Peyer's patch (tissue), 4 donors: ENCODE data around the gene CCDC82. TPM values are rescaled to one million over a fixed set of nuclear protein-coding genes. Genes with fewer than 3 reads are reported as not detected.

Experiments
- DNase-seq, 3 donors: peaks; one replicate each; pipeline ENCODE4 v3.0.0-alpha.2; 2017 to 2019
- H3K27ac ChIP-seq, 4 donors: fragments of 200-600 bp; sonication (generic); one replicate each; pipeline ENCODE4 v1.5.1; 2016 to 2019
- H3K27me3 ChIP-seq, 2 donors: fragments of 200-600 bp; sonication (generic); one replicate each; pipeline ENCODE4 v1.5.1; 2019
- H3K36me3 ChIP-seq, 3 donors: fragments of 200-600 bp; sonication (generic); one replicate each; pipeline ENCODE4 v1.5.1; 2016 to 2019
- H3K4me1 ChIP-seq, 4 donors: fragments of 200-600 bp; sonication (generic); one replicate each; pipeline ENCODE4 v1.5.1; 2016 to 2019
- H3K4me3 ChIP-seq, 4 donors: fragments of 200-600 bp; sonication (generic); 1 replicate in 3 of 4; 2 replicates in 1 of 4; pipeline ENCODE4 v1.5.1; 2016 to 2019; ENCODE audit warnings: mild to moderate bottlenecking in 1 of 4
- H3K9me3 ChIP-seq, 4 donors: fragments of 200-600 bp; sonication (generic); one replicate each; pipeline ENCODE4 v1.5.1; 2016 to 2019; ENCODE audit warnings: mild to moderate bottlenecking in 1 of 4
- POLR2A ChIP-seq, 2 donors: fragments of 450-650 bp; IDR thresholded peaks; one replicate each; pipeline ENCODE4 v1.5.1; 2017; ENCODE audit warnings: antibody characterized with exemption in 2 of 2, mild to moderate bottlenecking in 2 of 2, moderate library complexity in 2 of 2
- total RNA-seq, 4 donors: library from RNA; depleted of rRNA; stranded (reverse); fragments of >200 nt; gene quantifications; one replicate each; pipeline ENCODE4 v1.1.0, GENCODE V29; 2016
- TF ChIP-seq, protein P1 (sequence below), 6 experiments: fragments of 450-650 bp in 4 of 6; fragments of 200-600 bp in 2 of 6; sonication (generic) in 1 of 6; IDR thresholded peaks; one replicate each; pipeline ENCODE4 v1.5.1; 2017 to 2019; ENCODE audit warnings: antibody characterized with exemption in 6 of 6, mild to moderate bottlenecking in 3 of 6, moderate library complexity in 1 of 6

The CCDC82 gene
- total RNA-seq, 4 donors from 2014 or later = 19.3 to 63.5 (median 31.1) TPM

GRCh38 chr11:96331699-96332116 lies 58.0 kb downstream of the CCDC82 start:
- TF ChIP-seq, protein P1, sequence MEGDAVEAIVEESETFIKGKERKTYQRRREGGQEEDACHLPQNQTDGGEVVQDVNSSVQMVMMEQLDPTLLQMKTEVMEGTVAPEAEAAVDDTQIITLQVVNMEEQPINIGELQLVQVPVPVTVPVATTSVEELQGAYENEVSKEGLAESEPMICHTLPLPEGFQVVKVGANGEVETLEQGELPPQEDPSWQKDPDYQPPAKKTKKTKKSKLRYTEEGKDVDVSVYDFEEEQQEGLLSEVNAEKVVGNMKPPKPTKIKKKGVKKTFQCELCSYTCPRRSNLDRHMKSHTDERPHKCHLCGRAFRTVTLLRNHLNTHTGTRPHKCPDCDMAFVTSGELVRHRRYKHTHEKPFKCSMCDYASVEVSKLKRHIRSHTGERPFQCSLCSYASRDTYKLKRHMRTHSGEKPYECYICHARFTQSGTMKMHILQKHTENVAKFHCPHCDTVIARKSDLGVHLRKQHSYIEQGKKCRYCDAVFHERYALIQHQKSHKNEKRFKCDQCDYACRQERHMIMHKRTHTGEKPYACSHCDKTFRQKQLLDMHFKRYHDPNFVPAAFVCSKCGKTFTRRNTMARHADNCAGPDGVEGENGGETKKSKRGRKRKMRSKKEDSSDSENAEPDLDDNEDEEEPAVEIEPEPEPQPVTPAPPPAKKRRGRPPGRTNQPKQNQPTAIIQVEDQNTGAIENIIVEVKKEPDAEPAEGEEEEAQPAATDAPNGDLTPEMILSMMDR (IDR thresholded peaks at IDR 0.05) = no peak
- TF ChIP-seq POLR2A (IDR thresholded peaks at IDR 0.05) = no peak
- Histone ChIP-seq H3K9me3 (no peaks in the 10 kb centered on the region), H3K27me3 (no peaks in the 10 kb centered on the region), H3K4me3 (no peak overlapping the region), H3K27ac (peak overlapping the region in 1 of 4 donors; percentile 68), H3K36me3 (no peaks in the 10 kb centered on the region), H3K4me1 (peaks cover 0 to 28% (median 2%) of the 10 kb centered on the region in 4 donors)
- DNase-seq = no peak

DNA sequence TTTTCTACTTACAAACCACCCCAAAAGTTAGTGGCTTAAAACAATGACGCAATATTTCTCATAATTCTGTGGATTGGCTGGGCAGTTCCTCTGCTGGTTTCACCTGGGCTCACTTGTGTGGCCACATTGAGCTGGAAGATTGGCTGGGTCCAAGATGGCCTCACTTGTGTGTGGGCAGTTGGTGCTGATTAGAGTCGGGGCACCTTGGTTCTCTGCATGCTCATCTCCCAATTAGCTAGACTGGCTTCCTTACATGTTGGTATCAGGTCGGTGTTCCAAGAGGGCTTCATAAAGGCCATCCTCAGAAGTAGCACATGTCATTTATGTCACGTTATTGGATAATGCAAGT lies 59.2 kb downstream of the CCDC82 start:
- Histone ChIP-seq H3K27ac (no peak overlapping the region), H3K27me3 (no peaks in the 10 kb centered on the region), H3K36me3 (no peaks in the 10 kb centered on the region), H3K4me1 (peaks cover 0 to 23% (median 0%) of the 10 kb centered on the region in 4 donors), H3K4me3 (no peak overlapping the region), H3K9me3 (no peaks in the 10 kb centered on the region)
- no peak for DNase-seq
- TF ChIP-seq POLR2A (IDR thresholded peaks at IDR 0.05) = no peak
- TF ChIP-seq, protein P1 (IDR thresholded peaks at IDR 0.05) = no peak

DNA sequence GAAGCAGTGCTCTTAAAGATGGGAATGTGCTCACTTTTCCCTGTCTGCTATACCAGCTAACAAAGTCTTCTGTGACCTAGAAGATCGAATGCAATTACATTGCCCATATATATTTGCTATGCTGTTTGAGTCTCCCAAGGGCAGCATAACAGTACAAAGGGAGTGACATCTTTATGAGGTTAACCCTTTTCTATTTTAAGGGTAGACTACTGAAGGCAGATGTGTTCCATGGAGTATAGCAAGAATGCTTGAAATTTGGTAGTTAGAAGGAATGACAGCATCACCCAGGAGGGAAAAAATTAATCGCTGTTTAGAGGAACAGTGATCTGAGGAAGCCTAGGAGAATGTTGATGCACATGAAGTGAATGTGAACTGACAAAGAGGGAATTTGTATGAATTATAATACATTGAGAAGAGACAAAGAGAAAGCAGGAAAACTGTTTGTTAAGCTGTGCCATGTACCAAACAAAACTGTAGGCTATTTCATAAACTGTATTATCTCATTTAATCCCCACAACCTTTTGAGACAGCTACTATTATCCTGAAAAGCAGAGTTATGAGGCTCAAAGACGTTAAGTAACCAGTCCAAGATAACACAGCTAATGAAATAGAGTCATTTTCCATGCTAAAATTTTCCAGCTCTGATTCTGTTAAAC lies 59.7 kb downstream of the CCDC82 start:
- DNase-seq = no peak
- H3K9me3 ChIP-seq = no peaks in the 10 kb centered on the region
- peaks cover 0 to 20% (median 0%) of the 10 kb centered on the region in 4 donors for H3K4me1 ChIP-seq
- H3K27ac ChIP-seq = no peak overlapping the region
- no peaks in the 10 kb centered on the region for H3K27me3 ChIP-seq
- no peak overlapping the region for H3K4me3 ChIP-seq
- TF ChIP-seq, protein P1 (IDR thresholded peaks at IDR 0.05) = no peak
- TF ChIP-seq POLR2A (IDR thresholded peaks at IDR 0.05) = no peak
- no peaks in the 10 kb centered on the region for H3K36me3 ChIP-seq

GRCh38 chr11:96329419-96329818 lies 60.3 kb downstream of the CCDC82 start:
- Histone ChIP-seq H3K36me3 (no peaks in the 10 kb centered on the region), H3K27me3 (no peaks in the 10 kb centered on the region), H3K4me3 (no peak overlapping the region), H3K4me1 (peaks cover 0 to 20% (median 0%) of the 10 kb centered on the region in 4 donors), H3K27ac (no peak overlapping the region), H3K9me3 (no peaks in the 10 kb centered on the region)
- no peak for TF ChIP-seq POLR2A (IDR thresholded peaks at IDR 0.05)
- no peak for DNase-seq

- DNase-seq = no peak
- H3K27ac ChIP-seq = no peak overlapping the region
- H3K4me3 ChIP-seq = no peak overlapping the region
- no peaks in the 10 kb centered on the region for H3K36me3 ChIP-seq
- H3K4me1 ChIP-seq = peaks cover 0 to 20% (median 0%) of the 10 kb centered on the region in 4 donors
- TF ChIP-seq POLR2A (IDR thresholded peaks at IDR 0.05) = no peak
- TF ChIP-seq, protein P1 (IDR thresholded peaks at IDR 0.05) = no peak
- no peaks in the 10 kb centered on the region for H3K27me3 ChIP-seq
- no peaks in the 10 kb centered on the region for H3K9me3 ChIP-seq
These were observed 61.2 kb downstream of the CCDC82 start for GRCh38 chr11:96328395-96329010.

- H3K4me3 ChIP-seq = no peak overlapping the region
- H3K27me3 ChIP-seq = no peaks in the 10 kb centered on the region
- peaks cover 0 to 5% (median 0%) of the 10 kb centered on the region in 4 donors for H3K4me1 ChIP-seq
- no peak for TF ChIP-seq POLR2A (IDR thresholded peaks at IDR 0.05)
- TF ChIP-seq, protein P1 (IDR thresholded peaks at IDR 0.05) = no peak
- no peaks in the 10 kb centered on the region for H3K36me3 ChIP-seq
- H3K27ac ChIP-seq = no peak overlapping the region
- H3K9me3 ChIP-seq = no peaks in the 10 kb centered on the region
- no peak for DNase-seq
These were observed 62.8 kb downstream of the CCDC82 start for GRCh38 chr11:96326959-96327358.
